SK-N-SH treated with all-trans-retinoic acid at 6 μM for 48 hours (cell line): ENCODE measurements around the gene PRSS53.
"Not testable (repeated sequence)": the region's sequence is repeated elsewhere in the genome, so short reads cannot be mapped to it uniquely, and the experiment has no call there.

ENCODE experiments used
- ATAC-seq: fragments of 200-7000 bp; cut with Tn5 transposase; 3 replicates; pipeline ENCODE4 v1.9.1; 2020; ENCODE audit warnings: mild to moderate bottlenecking, moderate library complexity
- ARNTL ChIP-seq: fragments of 450-650 bp; formaldehyde crosslinking; IDR thresholded peaks from 2 replicates; pipeline ENCODE4 v1.5.0; 2020; ENCODE audit warnings: low read depth, mild to moderate bottlenecking, moderate library complexity, borderline replicate concordance
- BACH2 ChIP-seq: fragments of 250-450 bp; sonication (Bioruptor Pico); IDR thresholded peaks from 2 replicates; pipeline ENCODE4 v1.9.0; 2021; ENCODE audit warnings: mild to moderate bottlenecking, borderline replicate concordance
- CSRNP3 ChIP-seq: fragments of 250-450 bp; sonication (Bioruptor Pico); IDR thresholded peaks from 2 replicates; pipeline ENCODE4 v1.5.1; 2021; ENCODE audit warnings: mild to moderate bottlenecking, moderate library complexity
- ESRRG ChIP-seq: fragments of 250-450 bp; sonication (Bioruptor Pico); IDR thresholded peaks from 2 replicates; pipeline ENCODE4 v1.6.1; 2021; ENCODE audit warnings: mild to moderate bottlenecking
- GLIS3 ChIP-seq: fragments of 250-450 bp; sonication (Bioruptor Pico); IDR thresholded peaks from 2 replicates; pipeline ENCODE4 v1.5.0; 2020; ENCODE audit warnings: mild to moderate bottlenecking, moderate library complexity
- ISL1 ChIP-seq: fragments of 250-450 bp; sonication (Bioruptor Pico); IDR thresholded peaks from 2 replicates; pipeline ENCODE4 v2.1.2; 2022; ENCODE audit warnings: mild to moderate bottlenecking, moderate library complexity
- OSR1 ChIP-seq: fragments of 250-450 bp; sonication (Bioruptor Pico); IDR thresholded peaks from 2 replicates; pipeline ENCODE4 v1.8.0; 2022; ENCODE audit warnings: moderate library complexity, mild to moderate bottlenecking, inconsistent platforms
- POU6F1 ChIP-seq: fragments of 250-450 bp; sonication (Bioruptor Pico); IDR thresholded peaks from 2 replicates; pipeline ENCODE4 v1.8.0; 2021; ENCODE audit warnings: low read depth, mild to moderate bottlenecking, moderate library complexity, borderline replicate concordance
- RARB ChIP-seq: fragments of 250-450 bp; sonication (Bioruptor Pico); IDR thresholded peaks from 2 replicates; pipeline ENCODE4 v1.8.0; 2021; ENCODE audit warnings: mild to moderate bottlenecking, moderate library complexity
- SNAI2 ChIP-seq: fragments of 250-450 bp; sonication (Bioruptor Pico); IDR thresholded peaks from 2 replicates; pipeline ENCODE4 v1.5.0; 2020; ENCODE audit warnings: mild to moderate bottlenecking, moderate library complexity
- TCF4 ChIP-seq: fragments of 250-450 bp; sonication (Bioruptor Pico); IDR thresholded peaks from 2 replicates; pipeline ENCODE4 v1.8.0; 2021; ENCODE audit warnings: mild to moderate bottlenecking, moderate library complexity, borderline replicate concordance
- TOX ChIP-seq: fragments of 250-450 bp; sonication (Bioruptor Pico); IDR thresholded peaks from 2 replicates; pipeline ENCODE4 v1.8.0; 2021; ENCODE audit warnings: mild to moderate bottlenecking, moderate library complexity, borderline replicate concordance
- ZFP3 ChIP-seq: fragments of 250-450 bp; sonication (Bioruptor Pico); IDR thresholded peaks from 2 replicates; pipeline ENCODE4 v1.5.0; 2020; ENCODE audit warnings: mild to moderate bottlenecking, moderate library complexity
- ZFP30 ChIP-seq: fragments of 450-650 bp; formaldehyde crosslinking; IDR thresholded peaks from 2 replicates; pipeline ENCODE4 v1.5.0; 2022; ENCODE audit warnings: mild to moderate bottlenecking, moderate library complexity
- ZNF565 ChIP-seq: fragments of 450-650 bp; formaldehyde crosslinking; conservative IDR thresholded peaks from 2 replicates; pipeline ENCODE4 v1.5.0; 2020; ENCODE audit warnings: low read depth, mild to moderate bottlenecking, moderate library complexity
- ZNF70 ChIP-seq: fragments of 450-650 bp; formaldehyde crosslinking; IDR thresholded peaks from 2 replicates; pipeline ENCODE4 v1.5.0; 2020; ENCODE audit warnings: mild to moderate bottlenecking, moderate library complexity
- ZNF8 ChIP-seq: fragments of 450-650 bp; formaldehyde crosslinking; IDR thresholded peaks from 2 replicates; pipeline ENCODE4 v1.5.0; 2020; ENCODE audit warnings: mild to moderate bottlenecking, moderate library complexity
- TF ChIP-seq, protein P1 (sequence below): fragments of 250-450 bp; sonication (Bioruptor Pico); IDR thresholded peaks from 2 replicates; pipeline ENCODE4 v1.8.0; 2020; ENCODE audit warnings: mild to moderate bottlenecking, moderate library complexity, borderline replicate concordance
- TF ChIP-seq, protein P2 (sequence below): fragments of 250-450 bp; sonication (Bioruptor Pico); IDR thresholded peaks from 2 replicates; pipeline ENCODE4 v1.5.1; 2020; ENCODE audit warnings: low read depth, mild to moderate bottlenecking, moderate library complexity
- TF ChIP-seq, protein P3 (sequence below): fragments of 250-450 bp; sonication (Bioruptor Pico); IDR thresholded peaks from 2 replicates; pipeline ENCODE4 v1.5.0; 2020; ENCODE audit warnings: mild to moderate bottlenecking, moderate library complexity

The PRSS53 gene

DNA sequence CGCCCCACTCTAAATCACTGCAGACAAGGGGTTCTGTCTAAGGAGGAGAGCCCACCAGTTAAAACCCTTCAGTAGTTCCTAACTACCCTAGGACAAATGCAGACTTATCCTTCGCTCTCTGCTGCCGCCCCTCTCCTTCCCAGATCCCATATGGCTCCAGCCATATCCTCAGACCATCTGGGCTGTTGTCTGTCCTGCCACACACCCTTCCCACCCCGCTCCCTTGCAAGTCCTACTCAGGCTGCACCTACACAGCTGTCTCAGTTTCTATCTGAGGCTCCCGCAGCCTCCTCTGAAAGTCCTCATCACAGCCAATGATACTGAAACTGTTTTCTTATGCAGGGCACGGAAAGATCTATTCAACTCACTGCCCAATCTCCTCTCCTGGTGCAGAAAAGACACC, 18.7 kb upstream of the PRSS53 start:
- no peak for TF ChIP-seq ARNTL (CRISPR knock-in tag)
- no peak for TF ChIP-seq GLIS3
- no peak for TF ChIP-seq CSRNP3 (CRISPR knock-in tag)
- no peak for TF ChIP-seq ZNF8
- TF ChIP-seq ZNF70: no peak
- no peak for TF ChIP-seq ZNF565 (CRISPR knock-in tag)
- TF ChIP-seq BACH2: no peak
- no peak for TF ChIP-seq ZFP3 (CRISPR knock-in tag)
- TF ChIP-seq ISL1 (CRISPR knock-in tag): no peak
- TF ChIP-seq RARB (CRISPR knock-in tag): no peak
- TF ChIP-seq, protein P1, sequence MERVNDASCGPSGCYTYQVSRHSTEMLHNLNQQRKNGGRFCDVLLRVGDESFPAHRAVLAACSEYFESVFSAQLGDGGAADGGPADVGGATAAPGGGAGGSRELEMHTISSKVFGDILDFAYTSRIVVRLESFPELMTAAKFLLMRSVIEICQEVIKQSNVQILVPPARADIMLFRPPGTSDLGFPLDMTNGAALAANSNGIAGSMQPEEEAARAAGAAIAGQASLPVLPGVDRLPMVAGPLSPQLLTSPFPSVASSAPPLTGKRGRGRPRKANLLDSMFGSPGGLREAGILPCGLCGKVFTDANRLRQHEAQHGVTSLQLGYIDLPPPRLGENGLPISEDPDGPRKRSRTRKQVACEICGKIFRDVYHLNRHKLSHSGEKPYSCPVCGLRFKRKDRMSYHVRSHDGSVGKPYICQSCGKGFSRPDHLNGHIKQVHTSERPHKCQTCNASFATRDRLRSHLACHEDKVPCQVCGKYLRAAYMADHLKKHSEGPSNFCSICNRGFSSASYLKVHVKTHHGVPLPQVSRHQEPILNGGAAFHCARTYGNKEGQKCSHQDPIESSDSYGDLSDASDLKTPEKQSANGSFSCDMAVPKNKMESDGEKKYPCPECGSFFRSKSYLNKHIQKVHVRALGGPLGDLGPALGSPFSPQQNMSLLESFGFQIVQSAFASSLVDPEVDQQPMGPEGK (CRISPR knock-in tag): no peak
- no peak for TF ChIP-seq ESRRG (CRISPR knock-in tag)
- TF ChIP-seq OSR1 (CRISPR knock-in tag): no peak
- TF ChIP-seq POU6F1: no peak
- TF ChIP-seq TOX (CRISPR knock-in tag): no peak
- no peak for TF ChIP-seq TCF4 (CRISPR knock-in tag)
- no peak for TF ChIP-seq SNAI2
- no peak for TF ChIP-seq ZFP30 (CRISPR knock-in tag)
- no peak for ATAC-seq

DNA sequence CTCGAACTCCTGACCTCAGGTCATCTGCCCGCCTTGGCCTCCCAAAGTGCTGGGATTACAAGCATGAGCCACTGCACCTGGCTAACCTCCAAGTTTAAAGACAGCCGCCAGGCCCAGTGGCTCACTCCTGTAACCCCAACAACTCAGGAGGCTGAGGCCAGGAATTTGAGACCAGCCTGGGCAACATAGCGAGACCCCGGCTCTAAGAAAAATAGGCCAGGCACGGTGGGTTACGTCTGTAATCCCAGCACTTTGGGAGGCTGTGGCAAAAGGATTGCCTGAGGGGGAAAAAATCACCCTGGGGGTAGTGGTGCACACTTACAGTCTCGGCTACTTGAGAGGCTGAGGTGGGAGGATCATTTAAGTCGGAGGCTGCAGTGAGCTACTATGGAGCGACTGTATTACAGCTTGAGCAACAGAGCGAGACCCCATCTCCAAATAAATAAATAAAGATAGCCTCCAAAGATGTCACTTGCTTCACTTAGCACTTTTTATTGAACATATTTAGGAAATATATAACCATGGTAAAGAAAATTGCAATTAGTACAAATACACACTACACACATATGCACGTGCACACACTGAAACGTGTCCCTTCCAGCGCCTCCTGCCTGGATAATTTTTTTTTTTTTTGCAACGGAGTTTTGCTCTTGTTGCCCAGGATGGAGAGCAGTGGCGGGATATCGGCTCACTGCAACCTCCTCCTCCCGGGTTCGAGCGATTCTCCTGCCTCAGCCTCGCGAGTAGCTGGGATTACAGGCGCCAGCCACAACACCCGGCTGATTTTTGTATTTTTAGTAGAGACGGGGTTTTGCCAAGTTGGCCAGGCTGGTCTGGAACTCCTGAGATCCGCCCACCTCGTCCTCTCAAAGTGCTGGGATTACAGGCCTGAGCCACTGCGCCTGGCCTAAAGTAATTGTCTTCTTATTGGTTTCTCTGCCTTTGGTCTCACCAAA, 18.0 kb upstream of the PRSS53 start:
- ATAC-seq: no peak
- no peak for TF ChIP-seq TOX (CRISPR knock-in tag)
- TF ChIP-seq, protein P2, sequence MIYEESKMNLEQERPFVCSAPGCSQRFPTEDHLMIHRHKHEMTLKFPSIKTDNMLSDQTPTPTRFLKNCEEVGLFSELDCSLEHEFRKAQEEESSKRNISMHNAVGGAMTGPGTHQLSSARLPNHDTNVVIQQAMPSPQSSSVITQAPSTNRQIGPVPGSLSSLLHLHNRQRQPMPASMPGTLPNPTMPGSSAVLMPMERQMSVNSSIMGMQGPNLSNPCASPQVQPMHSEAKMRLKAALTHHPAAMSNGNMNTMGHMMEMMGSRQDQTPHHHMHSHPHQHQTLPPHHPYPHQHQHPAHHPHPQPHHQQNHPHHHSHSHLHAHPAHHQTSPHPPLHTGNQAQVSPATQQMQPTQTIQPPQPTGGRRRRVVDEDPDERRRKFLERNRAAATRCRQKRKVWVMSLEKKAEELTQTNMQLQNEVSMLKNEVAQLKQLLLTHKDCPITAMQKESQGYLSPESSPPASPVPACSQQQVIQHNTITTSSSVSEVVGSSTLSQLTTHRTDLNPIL (CRISPR knock-in tag): no peak
- TF ChIP-seq, all 23 proteins: peak for 0

DNA sequence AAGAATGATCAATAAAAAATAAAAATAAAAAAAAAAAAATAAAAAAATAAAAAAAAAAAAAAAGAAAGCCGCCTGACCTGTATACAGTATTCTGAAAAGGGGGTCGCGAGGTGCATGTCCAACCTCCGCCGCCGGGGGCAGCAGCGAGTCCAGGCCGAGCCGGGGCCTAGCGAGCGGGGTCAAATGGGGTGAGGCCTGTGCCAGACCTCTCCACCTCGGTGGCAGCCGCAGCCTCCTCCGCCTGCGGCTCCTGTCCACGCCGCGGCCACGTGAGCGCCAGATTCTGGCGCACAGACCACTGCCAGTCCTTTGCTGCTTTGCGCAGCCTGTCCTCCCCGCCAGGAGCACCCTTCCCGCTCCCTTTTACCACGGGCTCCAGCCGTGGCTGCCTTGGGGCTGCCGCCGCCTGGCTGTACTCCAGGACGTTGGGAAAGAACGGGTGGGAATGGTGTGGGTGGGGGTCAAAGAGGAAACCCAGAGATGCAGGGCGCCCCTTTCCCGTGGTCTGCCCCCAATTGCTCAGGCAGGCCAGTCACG, 17.0 kb upstream of the PRSS53 start:
- peak; percentile 51 for ATAC-seq

DNA sequence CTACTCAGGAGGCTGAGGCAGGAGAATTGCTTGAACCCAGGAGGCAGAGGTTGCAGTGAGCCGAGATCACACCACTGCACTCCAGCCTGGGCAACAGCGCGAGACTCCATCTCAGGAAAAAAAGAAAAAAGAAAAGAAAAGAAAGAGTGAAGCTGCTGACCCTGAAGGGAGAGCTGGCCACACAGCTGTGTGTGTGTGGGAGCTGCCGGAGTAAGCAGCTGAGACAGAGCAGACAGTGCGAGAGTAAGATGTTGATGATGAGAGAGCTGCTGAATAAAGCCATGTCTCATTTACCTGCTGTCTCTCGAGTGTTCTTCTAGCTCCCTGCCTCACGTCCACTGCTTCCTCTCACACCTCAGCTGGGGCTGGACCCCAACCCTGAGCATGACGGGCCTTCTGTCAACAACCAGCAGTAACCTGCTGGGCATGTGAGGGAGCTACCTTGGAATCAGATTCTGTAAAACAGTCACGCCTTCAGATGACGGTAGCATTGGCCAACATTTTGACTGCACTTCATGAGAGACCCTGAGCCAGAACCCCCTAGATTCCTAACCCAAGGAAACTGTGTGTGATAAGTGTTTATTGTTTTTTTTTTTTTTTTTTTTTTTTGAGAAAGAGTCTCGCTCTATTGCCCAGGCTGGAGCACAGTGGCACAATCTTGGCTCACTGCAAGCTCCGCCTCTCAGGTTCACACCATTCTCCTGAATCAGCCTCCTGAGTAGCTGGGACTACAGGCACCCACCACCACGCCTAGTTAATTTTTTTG, 12.3 kb upstream of the PRSS53 start:
- ATAC-seq: not testable (repeated sequence)

More for the DNA sequence above, 17.0 kb upstream of the PRSS53 start:
- TF ChIP-seq, protein P3, sequence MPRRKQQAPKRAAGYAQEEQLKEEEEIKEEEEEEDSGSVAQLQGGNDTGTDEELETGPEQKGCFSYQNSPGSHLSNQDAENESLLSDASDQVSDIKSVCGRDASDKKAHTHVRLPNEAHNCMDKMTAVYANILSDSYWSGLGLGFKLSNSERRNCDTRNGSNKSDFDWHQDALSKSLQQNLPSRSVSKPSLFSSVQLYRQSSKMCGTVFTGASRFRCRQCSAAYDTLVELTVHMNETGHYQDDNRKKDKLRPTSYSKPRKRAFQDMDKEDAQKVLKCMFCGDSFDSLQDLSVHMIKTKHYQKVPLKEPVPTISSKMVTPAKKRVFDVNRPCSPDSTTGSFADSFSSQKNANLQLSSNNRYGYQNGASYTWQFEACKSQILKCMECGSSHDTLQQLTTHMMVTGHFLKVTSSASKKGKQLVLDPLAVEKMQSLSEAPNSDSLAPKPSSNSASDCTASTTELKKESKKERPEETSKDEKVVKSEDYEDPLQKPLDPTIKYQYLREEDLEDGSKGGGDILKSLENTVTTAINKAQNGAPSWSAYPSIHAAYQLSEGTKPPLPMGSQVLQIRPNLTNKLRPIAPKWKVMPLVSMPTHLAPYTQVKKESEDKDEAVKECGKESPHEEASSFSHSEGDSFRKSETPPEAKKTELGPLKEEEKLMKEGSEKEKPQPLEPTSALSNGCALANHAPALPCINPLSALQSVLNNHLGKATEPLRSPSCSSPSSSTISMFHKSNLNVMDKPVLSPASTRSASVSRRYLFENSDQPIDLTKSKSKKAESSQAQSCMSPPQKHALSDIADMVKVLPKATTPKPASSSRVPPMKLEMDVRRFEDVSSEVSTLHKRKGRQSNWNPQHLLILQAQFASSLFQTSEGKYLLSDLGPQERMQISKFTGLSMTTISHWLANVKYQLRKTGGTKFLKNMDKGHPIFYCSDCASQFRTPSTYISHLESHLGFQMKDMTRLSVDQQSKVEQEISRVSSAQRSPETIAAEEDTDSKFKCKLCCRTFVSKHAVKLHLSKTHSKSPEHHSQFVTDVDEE (CRISPR knock-in tag): peak; percentile 79
- TF ChIP-seq TOX (CRISPR knock-in tag): no peak
- peak; percentile 63; the same call in 1 of the 2 replicates for TF ChIP-seq ZNF70
- peak; percentile 44; the same call in 1 of the 2 replicates for TF ChIP-seq SNAI2
